ENCODE measurements around the gene AP3B1.

The AP3B1 gene

GRCh38 chr5:78275998-78276543 is 18.4 kb downstream of the AP3B1 start:
- no peak overlapping the region for H3K4me3 Mint-ChIP-seq
- H3K9me3 Mint-ChIP-seq: no peaks in the 10 kb centered on the region
- ATAC-seq: no peak
- no peak overlapping the region for H3K27ac Mint-ChIP-seq
- H3K4me1 Mint-ChIP-seq: peaks cover 26% of the 10 kb centered on the region
- no peaks in the 10 kb centered on the region for H3K36me3 Mint-ChIP-seq
- H3K27me3 Mint-ChIP-seq: no peaks in the 10 kb centered on the region

GRCh38 chr5:78274540-78275197 is 19.8 kb downstream of the AP3B1 start:
- H3K36me3 Mint-ChIP-seq: no peaks in the 10 kb centered on the region
- H3K4me3 Mint-ChIP-seq: no peak overlapping the region
- peak overlapping the region; percentile 26 for H3K27ac Mint-ChIP-seq
- H3K27me3 Mint-ChIP-seq: no peaks in the 10 kb centered on the region
- peaks cover 26% of the 10 kb centered on the region for H3K4me1 Mint-ChIP-seq
- no peaks in the 10 kb centered on the region for H3K9me3 Mint-ChIP-seq
- no peak for ATAC-seq

- Mint-ChIP-seq H3K9me3 (no peaks in the 10 kb centered on the region), H3K27ac (peak overlapping the region; percentile 26), H3K36me3 (no peaks in the 10 kb centered on the region), H3K27me3 (no peaks in the 10 kb centered on the region), H3K4me1 (peaks cover 29% of the 10 kb centered on the region), H3K4me3 (no peak overlapping the region)
- ATAC-seq: no peak
Observed at GRCh38 chr5:78273436-78273835, 21.1 kb downstream of the AP3B1 start.

GRCh38 chr5:78271766-78272165 is 22.7 kb downstream of the AP3B1 start:
- Mint-ChIP-seq H3K4me3 (no peak overlapping the region), H3K27me3 (no peaks in the 10 kb centered on the region), H3K4me1 (peaks cover 29% of the 10 kb centered on the region), H3K27ac (peak overlapping the region; percentile 26), H3K9me3 (no peaks in the 10 kb centered on the region), H3K36me3 (no peaks in the 10 kb centered on the region)
- no peak for ATAC-seq

- H3K4me3 Mint-ChIP-seq: no peak overlapping the region
- H3K27ac Mint-ChIP-seq: peak overlapping the region; percentile 51
- ATAC-seq: no peak
- peaks cover 9% of the 10 kb centered on the region for H3K36me3 Mint-ChIP-seq
- H3K27me3 Mint-ChIP-seq: no peaks in the 10 kb centered on the region
- peaks cover 26% of the 10 kb centered on the region for H3K4me1 Mint-ChIP-seq
- H3K9me3 Mint-ChIP-seq: no peaks in the 10 kb centered on the region
Observed at GRCh38 chr5:78269088-78269703, 25.3 kb downstream of the AP3B1 start.

GRCh38 chr5:78268356-78268755 is 26.1 kb downstream of the AP3B1 start:
- Mint-ChIP-seq H3K36me3 (peaks cover 13% of the 10 kb centered on the region), H3K27ac (peak overlapping the region; percentile 51), H3K4me3 (no peak overlapping the region), H3K4me1 (peaks cover 18% of the 10 kb centered on the region), H3K27me3 (no peaks in the 10 kb centered on the region), H3K9me3 (no peaks in the 10 kb centered on the region)
- ATAC-seq: no peak

- Mint-ChIP-seq H3K4me1 (peaks cover 10% of the 10 kb centered on the region), H3K27me3 (no peaks in the 10 kb centered on the region), H3K9me3 (no peaks in the 10 kb centered on the region), H3K36me3 (peaks cover 35% of the 10 kb centered on the region), H3K4me3 (no peak overlapping the region), H3K27ac (no peak overlapping the region)
- ATAC-seq: no peak
Observed at GRCh38 chr5:78265163-78265562, 29.3 kb downstream of the AP3B1 start.

- Mint-ChIP-seq H3K4me3 (no peak overlapping the region), H3K9me3 (no peaks in the 10 kb centered on the region), H3K27ac (no peak overlapping the region), H3K4me1 (peaks cover 10% of the 10 kb centered on the region), H3K36me3 (peaks cover 35% of the 10 kb centered on the region), H3K27me3 (no peaks in the 10 kb centered on the region)
- no peak for ATAC-seq
Observed at GRCh38 chr5:78264600-78264999, 29.9 kb downstream of the AP3B1 start.

- peaks cover 24% of the 10 kb centered on the region for H3K4me1 Mint-ChIP-seq
- ATAC-seq: no peak
- no peak overlapping the region for H3K27ac Mint-ChIP-seq
- H3K36me3 Mint-ChIP-seq: peaks cover 69% of the 10 kb centered on the region
- peaks cover 2% of the 10 kb centered on the region for H3K9me3 Mint-ChIP-seq
- H3K4me3 Mint-ChIP-seq: no peak overlapping the region
- no peaks in the 10 kb centered on the region for H3K27me3 Mint-ChIP-seq
Observed at GRCh38 chr5:78260771-78261170, 33.7 kb downstream of the AP3B1 start.

- no peak for ATAC-seq
- H3K27ac Mint-ChIP-seq: no peak overlapping the region
Observed at GRCh38 chr5:78253201-78253600, 41.3 kb downstream of the AP3B1 start.

GRCh38 chr5:78252715-78253114 is 41.8 kb downstream of the AP3B1 start:
- ATAC-seq: no peak
- Mint-ChIP-seq H3K27ac (no peak overlapping the region), H3K4me3 (no peak overlapping the region), H3K9me3 (no peaks in the 10 kb centered on the region), H3K36me3 (peaks cover 70% of the 10 kb centered on the region), H3K27me3 (no peaks in the 10 kb centered on the region), H3K4me1 (peaks cover 56% of the 10 kb centered on the region)

More at GRCh38 chr5:78253201-78253600, 41.3 kb downstream of the AP3B1 start:
- Mint-ChIP-seq H3K4me1 (peaks cover 61% of the 10 kb centered on the region), H3K27me3 (no peaks in the 10 kb centered on the region), H3K9me3 (peaks cover 2% of the 10 kb centered on the region), H3K36me3 (peaks cover 75% of the 10 kb centered on the region), H3K4me3 (no peak overlapping the region)

GRCh38 chr5:78251663-78252284 is 42.7 kb downstream of the AP3B1 start:
- Mint-ChIP-seq H3K9me3 (no peaks in the 10 kb centered on the region), H3K27me3 (no peaks in the 10 kb centered on the region), H3K4me1 (peaks cover 47% of the 10 kb centered on the region), H3K4me3 (no peak overlapping the region), H3K36me3 (peaks cover 65% of the 10 kb centered on the region), H3K27ac (no peak overlapping the region)
- ATAC-seq: no peak

- Mint-ChIP-seq H3K36me3 (peaks cover 16% of the 10 kb centered on the region), H3K4me1 (peaks cover 7% of the 10 kb centered on the region), H3K4me3 (no peak overlapping the region), H3K27ac (no peak overlapping the region), H3K9me3 (no peaks in the 10 kb centered on the region), H3K27me3 (no peaks in the 10 kb centered on the region)
- ATAC-seq: no peak
Observed at GRCh38 chr5:78245136-78245535, 49.4 kb downstream of the AP3B1 start.

- ATAC-seq: no peak
- H3K9me3 Mint-ChIP-seq: no peaks in the 10 kb centered on the region
- no peaks in the 10 kb centered on the region for H3K27me3 Mint-ChIP-seq
- no peak overlapping the region for H3K27ac Mint-ChIP-seq
- no peak overlapping the region for H3K4me3 Mint-ChIP-seq
- peaks cover 6% of the 10 kb centered on the region for H3K4me1 Mint-ChIP-seq
- H3K36me3 Mint-ChIP-seq: peaks cover 21% of the 10 kb centered on the region
Observed at GRCh38 chr5:78243639-78244038, 50.9 kb downstream of the AP3B1 start.

GRCh38 chr5:78243091-78243490 is 51.4 kb downstream of the AP3B1 start:
- Mint-ChIP-seq H3K36me3 (peaks cover 25% of the 10 kb centered on the region), H3K27ac (no peak overlapping the region), H3K9me3 (no peaks in the 10 kb centered on the region), H3K4me3 (no peak overlapping the region), H3K4me1 (peaks cover 6% of the 10 kb centered on the region), H3K27me3 (no peaks in the 10 kb centered on the region)
- no peak for ATAC-seq

- no peak overlapping the region for H3K4me3 Mint-ChIP-seq
- no peaks in the 10 kb centered on the region for H3K27me3 Mint-ChIP-seq
- H3K36me3 Mint-ChIP-seq: peaks cover 21% of the 10 kb centered on the region
- no peak for ATAC-seq
- H3K27ac Mint-ChIP-seq: no peak overlapping the region
- H3K9me3 Mint-ChIP-seq: no peaks in the 10 kb centered on the region
- peaks cover 6% of the 10 kb centered on the region for H3K4me1 Mint-ChIP-seq
Observed at GRCh38 chr5:78242001-78242400, 52.5 kb downstream of the AP3B1 start.

All from stimulated activated memory B cell treated with anti-CD40 and anti-IgM and Interleukin-4, amounts not matched to agents 10 μg/mL and 1 μg/mL and 100 μg/mL, for 72 hours (primary cell).